ENCODE measurements around the gene MAP3K9. TPM values are rescaled to one million over a fixed set of nuclear protein-coding genes. Genes with fewer than 3 reads are reported as not detected.
A peak's percentile ranks its signal among the peaks of the same experiment; 100 is the strongest.
"Not testable (repeated sequence)": the region's sequence is repeated elsewhere in the genome, so short reads cannot be mapped to it uniquely, and the experiment has no call there.

Gene MAP3K9
- total RNA-seq, 1 experiment from 2014 or later = 21.4 TPM

DNA sequence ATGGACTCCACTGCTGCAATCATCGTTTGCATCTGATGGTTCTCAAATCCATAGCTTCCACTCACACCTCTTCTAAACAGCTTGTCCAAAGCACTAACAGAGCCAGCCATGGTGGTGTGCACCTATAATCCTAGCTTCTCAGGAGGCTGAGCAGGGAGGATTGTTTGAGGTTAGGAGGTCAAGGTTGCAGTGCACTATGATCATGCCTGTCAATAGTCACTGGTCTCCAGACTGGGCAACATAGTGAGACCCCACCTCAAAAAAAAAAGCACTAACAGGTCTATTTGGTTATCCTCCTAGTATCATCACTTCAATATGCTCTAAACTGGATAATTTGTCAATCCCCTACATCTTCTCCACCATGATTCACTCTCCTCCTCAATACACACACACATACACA is 104.4 kb downstream of the MAP3K9 start:
- H3K4me2 ChIP-seq = no peak overlapping the region
- CTCF ChIA-PET = interaction anchor here (0.6 kb wide), 1 partner anchor 104 kb away, joined by 3 read pairs; no protein-coding TSS in a partner anchor
- H3K9me2 ChIP-seq (ENCODE audit: insufficient read depth) = no peaks in the 10 kb centered on the region
- no peak overlapping the region for H2AFZ ChIP-seq
- intact Hi-C loops (cut with micrococcal nuclease; ENCODE audit: unreplicated experiment) = no loop called here
- no peaks in the 10 kb centered on the region for H3K79me2 ChIP-seq (ENCODE audit: low read depth)
- no peaks in the 10 kb centered on the region for H3K9me3 ChIP-seq (ENCODE audit: insufficient read depth, low read depth)
- H3K4me1 ChIP-seq (replicated peaks; ENCODE audit: insufficient read depth) = peaks cover 28% of the 10 kb centered on the region
- TF ChIP-seq, protein P1, sequence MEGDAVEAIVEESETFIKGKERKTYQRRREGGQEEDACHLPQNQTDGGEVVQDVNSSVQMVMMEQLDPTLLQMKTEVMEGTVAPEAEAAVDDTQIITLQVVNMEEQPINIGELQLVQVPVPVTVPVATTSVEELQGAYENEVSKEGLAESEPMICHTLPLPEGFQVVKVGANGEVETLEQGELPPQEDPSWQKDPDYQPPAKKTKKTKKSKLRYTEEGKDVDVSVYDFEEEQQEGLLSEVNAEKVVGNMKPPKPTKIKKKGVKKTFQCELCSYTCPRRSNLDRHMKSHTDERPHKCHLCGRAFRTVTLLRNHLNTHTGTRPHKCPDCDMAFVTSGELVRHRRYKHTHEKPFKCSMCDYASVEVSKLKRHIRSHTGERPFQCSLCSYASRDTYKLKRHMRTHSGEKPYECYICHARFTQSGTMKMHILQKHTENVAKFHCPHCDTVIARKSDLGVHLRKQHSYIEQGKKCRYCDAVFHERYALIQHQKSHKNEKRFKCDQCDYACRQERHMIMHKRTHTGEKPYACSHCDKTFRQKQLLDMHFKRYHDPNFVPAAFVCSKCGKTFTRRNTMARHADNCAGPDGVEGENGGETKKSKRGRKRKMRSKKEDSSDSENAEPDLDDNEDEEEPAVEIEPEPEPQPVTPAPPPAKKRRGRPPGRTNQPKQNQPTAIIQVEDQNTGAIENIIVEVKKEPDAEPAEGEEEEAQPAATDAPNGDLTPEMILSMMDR (conservative IDR thresholded peaks at IDR 0.05) = no peak
- no peak for TF ChIP-seq EZH2 (IDR thresholded peaks at IDR 0.05; ENCODE audit: low read depth)
- H3K4me3 ChIP-seq = no peak overlapping the region
- H3K36me3 ChIP-seq (ENCODE audit: low read depth) = no peaks in the 10 kb centered on the region
- H3F3A ChIP-seq (ENCODE audit: insufficient read depth, low read depth) = peaks cover 17% of the 10 kb centered on the region
- no TSS peak for BruUV-seq (replicated peaks)
- no peak overlapping the region for H3K27ac ChIP-seq
- POLR2A ChIA-PET (ENCODE audit: unreplicated experiment) = interaction anchor here (0.7 kb wide), 1 partner anchor 10 kb away, joined by 3 read pairs; no protein-coding TSS in a partner anchor
- no peaks in the 10 kb centered on the region for H4K20me1 ChIP-seq (ENCODE audit: insufficient read depth)
- no peaks in the 10 kb centered on the region for H3K27me3 ChIP-seq (ENCODE audit: insufficient read depth, low read depth)
- no peak for DNase-seq

DNA sequence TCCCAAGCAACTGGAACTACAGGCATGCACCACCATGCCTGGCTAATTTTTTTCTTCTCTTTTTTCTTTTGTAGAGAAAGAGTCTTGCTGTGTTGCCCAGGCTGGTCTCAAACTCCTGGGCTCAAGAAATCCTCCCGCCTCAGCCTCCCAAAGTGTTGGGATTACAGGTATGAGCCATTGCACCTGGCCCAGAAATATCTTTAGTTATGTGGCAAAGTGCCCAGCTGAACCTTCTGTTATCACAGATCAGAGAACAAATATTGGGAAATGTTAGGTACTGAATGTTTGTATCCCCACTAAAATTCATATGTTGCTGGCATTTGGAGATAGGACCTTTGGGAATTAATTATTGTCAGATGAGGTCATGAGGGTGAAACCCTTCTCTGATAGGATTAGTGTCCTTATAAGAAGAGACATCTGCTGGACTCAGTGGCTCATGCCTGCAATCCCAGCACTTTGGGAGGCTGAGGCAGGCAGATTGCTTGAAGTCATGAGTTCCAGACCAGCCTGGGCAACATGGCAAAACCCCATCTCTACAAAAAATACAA is 105.6 kb downstream of the MAP3K9 start:
- peaks cover 17% of the 10 kb centered on the region for H3F3A ChIP-seq (ENCODE audit: insufficient read depth, low read depth)
- H3K9me2 ChIP-seq (ENCODE audit: insufficient read depth); intact Hi-C loops (cut with micrococcal nuclease; ENCODE audit: unreplicated experiment); BruUV-seq (replicated peaks); H3K36me3 ChIP-seq (ENCODE audit: low read depth); H3K27ac ChIP-seq; H3K9me3 ChIP-seq (ENCODE audit: insufficient read depth, low read depth); CTCF ChIA-PET; H4K20me1 ChIP-seq (ENCODE audit: insufficient read depth); H3K79me2 ChIP-seq (ENCODE audit: low read depth); H3K27me3 ChIP-seq (ENCODE audit: insufficient read depth, low read depth); H3K4me2 ChIP-seq; H2AFZ ChIP-seq; H3K4me3 ChIP-seq: not testable (repeated sequence)
- H3K4me1 ChIP-seq (replicated peaks; ENCODE audit: insufficient read depth) = peaks cover 40% of the 10 kb centered on the region
- peak in 1 of 2 experiments; percentile 33 for DNase-seq
- POLR2A ChIA-PET (ENCODE audit: unreplicated experiment) = interaction anchor here (0.6 kb wide), 2 partner anchors 106 to 342 kb away, joined by 3 to 6 read pairs; no protein-coding TSS in a partner anchor

DNA sequence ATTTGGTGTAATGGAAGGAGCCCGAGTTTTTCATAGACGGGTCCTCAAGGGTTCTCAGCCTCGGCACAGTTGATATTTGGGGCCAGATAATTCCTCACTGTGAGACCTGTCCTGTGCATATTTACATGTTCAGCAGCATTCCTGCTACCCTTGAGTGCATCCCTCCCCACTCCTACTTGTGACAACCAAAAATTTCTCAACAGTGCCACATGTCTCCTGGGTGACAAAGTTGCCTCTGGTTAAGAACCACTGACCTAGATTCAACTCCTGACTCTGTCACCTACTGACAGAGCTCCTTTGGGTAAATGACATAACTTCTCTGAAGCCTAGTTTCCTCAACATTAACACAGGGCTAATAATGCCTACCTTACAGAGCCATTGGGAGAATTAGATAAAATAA is 107.2 kb downstream of the MAP3K9 start:
- Histone ChIP-seq H3K9me3 (ENCODE audit: insufficient read depth, low read depth) (no peaks in the 10 kb centered on the region), H3K27me3 (ENCODE audit: insufficient read depth, low read depth) (no peaks in the 10 kb centered on the region), H3F3A (ENCODE audit: insufficient read depth, low read depth) (peaks cover 18% of the 10 kb centered on the region), H3K36me3 (ENCODE audit: low read depth) (no peaks in the 10 kb centered on the region), H3K27ac (no peak overlapping the region), H2AFZ (no peak overlapping the region), H4K20me1 (ENCODE audit: insufficient read depth) (no peaks in the 10 kb centered on the region), H3K79me2 (ENCODE audit: low read depth) (no peaks in the 10 kb centered on the region), H3K4me2 (no peak overlapping the region), H3K4me1 (replicated peaks; ENCODE audit: insufficient read depth) (peaks cover 49% of the 10 kb centered on the region), H3K4me3 (no peak overlapping the region), H3K9me2 (ENCODE audit: insufficient read depth) (no peaks in the 10 kb centered on the region)
- TF ChIP-seq, protein P1 (conservative IDR thresholded peaks at IDR 0.05) = no peak
- no peak for TF ChIP-seq EZH2 (IDR thresholded peaks at IDR 0.05; ENCODE audit: low read depth)
- peak in 1 of 2 experiments; percentile 65 for DNase-seq
- ChIA-PET CTCF (no interaction called here), POLR2A (ENCODE audit: unreplicated experiment) (no interaction called here)
- intact Hi-C loops (cut with micrococcal nuclease; ENCODE audit: unreplicated experiment) = no loop called here
- no TSS peak for BruUV-seq (replicated peaks)

DNA sequence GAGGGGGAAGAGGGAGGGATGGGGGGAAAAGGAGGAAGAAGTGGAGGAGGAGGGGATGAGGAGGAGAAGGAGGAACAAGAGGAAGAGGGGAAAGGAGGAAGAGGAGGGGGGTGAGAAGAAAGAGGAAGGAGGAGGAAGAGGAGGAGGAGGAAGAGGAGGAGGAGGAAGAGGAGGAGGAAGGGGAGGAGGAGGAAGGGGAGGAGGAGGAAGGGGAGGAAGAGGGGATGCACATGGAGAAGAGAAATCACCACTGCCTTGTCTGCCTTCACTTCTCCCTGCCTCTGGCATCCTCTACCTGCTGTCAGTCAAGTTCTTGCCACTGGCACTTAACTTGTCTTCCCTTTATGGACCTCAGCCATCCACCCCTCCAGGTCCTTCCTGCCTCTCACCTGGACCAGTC is 107.7 kb downstream of the MAP3K9 start:
- H2AFZ ChIP-seq = no peak overlapping the region
- no peaks in the 10 kb centered on the region for H3K27me3 ChIP-seq (ENCODE audit: insufficient read depth, low read depth)
- no TSS peak for BruUV-seq (replicated peaks)
- no peaks in the 10 kb centered on the region for H3K36me3 ChIP-seq (ENCODE audit: low read depth)
- no peak overlapping the region for H3K27ac ChIP-seq
- no peak overlapping the region for H3K4me3 ChIP-seq
- H4K20me1 ChIP-seq (ENCODE audit: insufficient read depth) = no peaks in the 10 kb centered on the region
- ChIA-PET POLR2A (ENCODE audit: unreplicated experiment) (no interaction called here), CTCF (no interaction called here)
- H3K4me1 ChIP-seq (replicated peaks; ENCODE audit: insufficient read depth) = peaks cover 49% of the 10 kb centered on the region
- peak in 1 of 2 experiments; percentile 13 for DNase-seq
- intact Hi-C loops (cut with micrococcal nuclease; ENCODE audit: unreplicated experiment) = no loop called here
- H3F3A ChIP-seq (ENCODE audit: insufficient read depth, low read depth) = peaks cover 24% of the 10 kb centered on the region
- no peak for TF ChIP-seq EZH2 (IDR thresholded peaks at IDR 0.05; ENCODE audit: low read depth)
- TF ChIP-seq, protein P1 (conservative IDR thresholded peaks at IDR 0.05) = no peak
- H3K9me3 ChIP-seq (ENCODE audit: insufficient read depth, low read depth) = no peaks in the 10 kb centered on the region
- no peaks in the 10 kb centered on the region for H3K79me2 ChIP-seq (ENCODE audit: low read depth)
- H3K4me2 ChIP-seq = no peak overlapping the region
- no peaks in the 10 kb centered on the region for H3K9me2 ChIP-seq (ENCODE audit: insufficient read depth)

Measured in PC-9 (cell line).